ENCODE data around the gene MYPN.
"Not testable (repeated sequence)": the region's sequence is repeated elsewhere in the genome, so short reads cannot be mapped to it uniquely, and the experiment has no call there.

The MYPN gene

DNA sequence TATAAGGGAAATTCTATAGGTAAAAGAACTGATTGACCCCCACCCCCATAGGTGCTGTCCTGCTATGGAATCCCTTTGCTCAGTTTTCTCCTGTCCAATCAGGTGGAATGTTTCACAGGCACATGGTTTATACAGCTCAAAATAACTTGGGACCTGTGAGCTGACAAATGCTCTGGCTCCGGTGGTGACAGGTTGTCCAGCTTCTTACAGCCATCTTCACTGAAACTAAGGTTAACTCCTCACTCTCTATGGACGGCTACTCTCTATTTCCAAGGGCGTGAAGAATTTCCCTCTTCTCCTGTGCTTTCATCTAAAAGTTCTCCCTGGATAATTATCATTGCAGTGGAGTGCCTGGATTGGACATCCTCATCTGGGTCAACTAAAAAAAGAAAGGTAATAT, at the start of gene MYPN:
MYPN (plus strand) TSS at position 158 of the 400 bp plus-strand sequence. CDS start 11,951 bp downstream, outside the sequence.
- DNase-seq (ENCODE audit: low read depth): no peak

DNA sequence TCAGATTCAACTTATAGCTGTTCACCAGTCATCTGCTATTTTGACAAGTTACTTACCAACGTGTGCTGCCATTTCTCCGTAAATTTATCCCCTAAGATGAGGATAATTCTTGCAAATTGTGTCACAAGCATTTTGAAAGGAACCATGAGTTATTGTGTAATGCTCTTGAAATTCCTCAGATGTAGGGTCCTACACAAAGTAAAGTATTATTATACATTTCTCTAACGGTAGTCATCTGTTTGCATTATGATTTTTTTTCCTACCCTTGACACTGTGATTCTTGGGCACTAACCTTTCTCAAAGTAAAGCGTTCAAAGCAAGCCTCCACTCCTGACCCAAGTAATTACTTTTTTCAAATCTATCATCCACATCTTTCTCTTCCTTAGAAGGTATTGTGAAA, 42.3 kb upstream of the MYPN start:
- DNase-seq (ENCODE audit: low read depth): no peak

DNA sequence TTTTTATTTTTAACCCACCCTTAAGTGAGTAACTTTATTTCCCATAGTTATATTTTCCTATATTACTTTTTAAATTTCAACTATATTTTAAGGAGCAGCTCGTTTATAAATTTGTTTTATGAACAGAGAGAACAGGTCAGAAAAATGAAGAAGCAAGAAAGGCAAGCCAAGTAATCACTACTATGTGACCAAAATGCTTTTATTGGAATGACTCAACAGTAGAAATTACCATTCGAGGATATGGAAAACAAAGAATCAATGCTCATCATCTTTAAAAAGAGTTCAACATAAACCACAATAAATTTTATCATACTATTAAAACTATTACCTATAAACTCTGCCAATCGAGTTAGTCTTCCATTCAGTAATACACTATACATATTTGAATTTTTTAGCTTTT, 41.8 kb upstream of the MYPN start:
- no peak for DNase-seq (ENCODE audit: low read depth)

GRCh38 chr10:68073631-68074030, 35.7 kb upstream of the MYPN start:
- no peak for DNase-seq (ENCODE audit: low read depth)

DNA sequence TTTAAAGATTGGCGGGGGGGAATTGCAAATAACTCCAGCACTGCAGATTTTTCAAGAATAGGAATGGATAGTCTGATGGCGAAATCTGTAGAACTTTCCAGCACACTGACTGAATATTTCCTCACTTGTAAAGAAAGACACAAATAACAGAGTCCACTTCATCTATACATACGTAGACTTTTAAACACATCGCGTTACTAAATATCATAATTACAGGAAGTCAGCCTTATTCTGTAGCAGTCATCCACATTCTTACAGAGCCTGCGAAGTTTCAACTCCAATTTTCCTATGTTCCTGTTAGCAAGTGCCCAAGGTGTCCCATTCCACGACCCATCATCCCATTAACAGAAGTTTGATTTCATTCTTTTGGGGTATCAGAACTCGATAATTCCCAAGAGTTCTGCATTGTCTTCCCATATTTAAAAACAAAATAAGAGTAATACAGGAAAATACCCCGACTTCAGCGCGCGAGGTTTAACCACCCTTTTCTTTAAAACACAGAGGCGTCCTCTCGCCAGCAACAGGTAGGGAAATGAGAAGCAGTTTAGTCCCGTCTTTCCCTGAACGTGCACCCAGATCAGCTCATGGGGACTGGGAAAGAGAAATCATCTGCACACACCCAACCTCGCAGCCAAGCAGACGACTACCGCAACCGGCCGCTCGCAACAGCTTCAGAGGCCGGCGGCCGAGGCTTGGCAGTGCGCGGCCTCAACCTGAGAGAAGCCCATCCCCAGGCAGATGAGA, 35.1 kb upstream of the MYPN start:
- no peak for DNase-seq (ENCODE audit: low read depth)

GRCh38 chr10:68074775-68075549, 34.3 kb upstream of the MYPN start, which contains the start of gene HERC4:
HERC4 (minus strand) TSS chr10:68075283; CDS start chr10:68073108, 2,175 bp downstream.
- peak; percentile 83 for DNase-seq (ENCODE audit: low read depth)

GRCh38 chr10:68075550-68076004, 33.7 kb upstream of the MYPN start:
- DNase-seq (ENCODE audit: low read depth): no peak

DNA sequence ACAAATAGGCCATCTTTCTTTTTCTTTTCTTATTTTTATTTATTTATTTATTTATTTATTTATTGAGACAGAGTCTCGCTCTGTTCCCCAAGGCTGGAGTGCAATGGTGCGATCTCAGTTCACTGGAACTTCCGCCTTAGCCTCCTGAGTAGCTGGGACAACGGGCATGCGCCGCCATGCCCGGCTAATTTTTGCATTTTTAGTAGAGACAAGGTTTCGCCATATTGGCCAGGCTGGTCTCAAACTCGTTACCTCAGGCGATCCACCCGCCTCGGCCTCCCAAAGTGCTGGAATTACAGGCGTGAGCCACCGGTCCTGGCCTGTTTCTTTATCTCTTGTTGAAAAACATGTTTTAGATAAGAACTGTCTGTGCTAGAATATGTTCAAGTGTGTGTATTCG, 33.2 kb upstream of the MYPN start:
- not testable (repeated sequence) for DNase-seq (ENCODE audit: low read depth)

- no peak for DNase-seq (ENCODE audit: low read depth)
Measured at GRCh38 chr10:68077026-68077425, 32.3 kb upstream of the MYPN start.

- DNase-seq (ENCODE audit: low read depth): no peak
Measured at GRCh38 chr10:68079434-68079833, 29.9 kb upstream of the MYPN start.

DNA sequence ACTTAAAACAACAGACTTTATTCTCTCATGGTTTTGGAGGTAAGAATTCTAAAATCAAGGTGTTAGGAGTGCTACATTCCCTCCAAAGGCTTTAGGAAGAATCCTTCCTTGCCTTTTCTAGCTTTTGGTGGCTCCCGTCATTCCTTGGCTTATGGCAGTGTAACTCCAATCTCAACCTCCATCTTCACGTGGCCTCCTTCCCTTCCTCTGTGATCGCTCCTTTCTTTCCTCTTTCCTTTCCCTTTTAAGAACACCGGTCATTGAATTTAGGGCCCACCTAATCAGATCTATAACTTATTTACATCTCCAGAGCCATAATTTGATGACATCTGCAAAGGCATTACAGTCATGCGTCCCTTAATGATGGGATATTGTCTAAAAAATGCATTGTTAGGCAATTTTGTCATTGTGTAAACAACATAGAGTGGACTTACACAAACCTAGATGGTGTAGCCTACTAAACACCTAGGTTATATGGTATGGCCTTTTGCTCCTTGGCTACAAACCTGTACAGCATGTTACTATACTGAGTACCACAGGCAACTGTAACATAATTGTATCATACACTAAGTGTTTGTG, 28.3 kb upstream of the MYPN start:
- no peak for DNase-seq (ENCODE audit: low read depth)

- no peak for DNase-seq (ENCODE audit: low read depth)
Measured at GRCh38 chr10:68081916-68082315, 27.4 kb upstream of the MYPN start.

GRCh38 chr10:68082872-68083271, 26.4 kb upstream of the MYPN start:
- DNase-seq (ENCODE audit: low read depth): no peak

GRCh38 chr10:68083953-68084352, 25.3 kb upstream of the MYPN start:
- DNase-seq (ENCODE audit: low read depth): no peak

GRCh38 chr10:68084469-68084868, 24.8 kb upstream of the MYPN start:
- DNase-seq (ENCODE audit: low read depth): no peak

DNA sequence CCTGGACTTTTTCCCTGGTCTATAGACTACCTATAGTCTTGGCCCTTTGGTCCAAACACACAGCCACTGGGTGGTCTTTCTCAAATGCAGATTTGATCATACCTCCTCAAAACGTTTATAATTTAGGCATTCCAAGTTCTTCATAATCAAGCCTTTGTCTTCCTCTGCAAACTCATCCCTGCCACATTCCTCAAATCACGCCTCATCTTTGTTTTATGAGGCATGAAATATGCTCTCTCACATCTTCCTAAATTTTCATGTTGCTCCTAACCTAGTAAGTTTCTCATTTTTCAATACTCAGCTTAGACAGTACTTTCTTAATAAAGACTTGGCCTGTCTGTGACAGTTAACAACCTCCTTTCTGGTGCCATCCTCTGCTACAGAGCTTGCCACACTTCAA, 23.3 kb upstream of the MYPN start:
- DNase-seq (ENCODE audit: low read depth): no peak

- no peak for DNase-seq (ENCODE audit: low read depth)
Measured at GRCh38 chr10:68086910-68087684, 22.2 kb upstream of the MYPN start.

- no peak for DNase-seq (ENCODE audit: low read depth)
Measured at GRCh38 chr10:68087685-68088401, 21.4 kb upstream of the MYPN start.

DNA sequence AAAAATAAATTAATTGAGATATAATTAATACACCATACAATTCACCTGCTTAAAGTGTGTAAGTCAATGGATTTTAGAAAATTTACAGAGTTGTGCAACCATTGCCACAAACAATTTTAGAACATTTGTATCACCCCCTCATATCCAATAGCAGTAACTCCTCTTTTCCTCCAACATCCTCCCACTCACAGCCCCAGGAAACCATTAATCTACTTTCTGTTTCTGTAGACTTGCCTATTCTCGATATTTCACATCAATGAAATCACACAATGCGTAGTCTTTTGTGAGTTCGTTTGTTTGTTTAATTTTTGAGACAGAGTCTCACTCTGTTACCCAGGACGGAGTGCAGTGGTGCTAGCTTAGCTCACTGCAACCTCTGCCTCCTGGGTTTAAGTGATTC, 20.5 kb upstream of the MYPN start:
- no peak for DNase-seq (ENCODE audit: low read depth)

- DNase-seq (ENCODE audit: low read depth): no peak
Measured at GRCh38 chr10:68090586-68090985, 18.7 kb upstream of the MYPN start.

DNA sequence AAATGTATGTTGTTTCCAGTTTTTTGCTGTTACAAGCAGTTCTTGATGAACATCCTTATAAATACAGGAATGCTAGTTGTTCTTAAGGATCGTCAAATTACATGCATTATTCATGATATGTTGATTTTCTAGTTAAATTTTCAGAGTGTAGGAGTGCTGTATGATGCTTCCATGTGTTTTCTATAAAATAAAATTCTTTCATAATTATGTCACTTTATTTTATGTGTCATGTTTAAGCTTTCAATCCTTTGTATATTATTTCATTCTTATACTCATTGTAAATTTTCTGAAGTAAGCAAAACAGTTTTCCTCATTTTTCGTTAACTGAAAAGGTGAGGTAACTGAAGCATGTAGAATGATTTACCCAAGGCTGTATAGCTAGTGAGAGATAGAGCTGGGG, 16.8 kb upstream of the MYPN start:
- no peak for DNase-seq (ENCODE audit: low read depth)

GRCh38 chr10:68095153-68095552, 14.1 kb upstream of the MYPN start:
- DNase-seq (ENCODE audit: low read depth): no peak
